Raji (cell line): ENCODE measurements around the gene ACOXL.

ENCODE experiments used
- POLR2A ChIP-seq: IDR thresholded peaks from 2 replicates; pipeline ENCODE4 v1.6.1; 2011; ENCODE audit warnings: low read depth, low read length, control low read depth; ENCODE audit not compliant: insufficient read depth

ACOXL gene

GRCh38 chr2:110958346-110959119 is 226.2 kb downstream of the ACOXL start:
- TF ChIP-seq POLR2A, result no peak

GRCh38 chr2:110959198-110959597 is 226.8 kb downstream of the ACOXL start:
- TF ChIP-seq POLR2A, result no peak

GRCh38 chr2:110960281-110960680 is 227.9 kb downstream of the ACOXL start:
- TF ChIP-seq POLR2A, result no peak

- TF ChIP-seq POLR2A, result no peak
Observed at GRCh38 chr2:110960954-110961353, 228.6 kb downstream of the ACOXL start.

GRCh38 chr2:110969696-110970095 is 237.3 kb downstream of the ACOXL start:
- no peak for TF ChIP-seq POLR2A

- TF ChIP-seq POLR2A, result no peak
Observed at GRCh38 chr2:110970201-110970600, 237.8 kb downstream of the ACOXL start.

- TF ChIP-seq POLR2A, result no peak
Observed at GRCh38 chr2:110971811-110972210, 239.4 kb downstream of the ACOXL start.

- TF ChIP-seq POLR2A, result no peak
Observed at GRCh38 chr2:110973262-110973661, 240.9 kb downstream of the ACOXL start.

GRCh38 chr2:110977403-110977802 is 245.0 kb downstream of the ACOXL start:
- TF ChIP-seq POLR2A, result no peak

GRCh38 chr2:110978148-110978547 is 245.8 kb downstream of the ACOXL start:
- no peak for TF ChIP-seq POLR2A

- TF ChIP-seq POLR2A, result no peak
Observed at GRCh38 chr2:110978756-110979470, 246.5 kb downstream of the ACOXL start.

- no peak for TF ChIP-seq POLR2A
Observed at GRCh38 chr2:110979471-110980338, 247.3 kb downstream of the ACOXL start.

GRCh38 chr2:110980339-110981062 is 248.1 kb downstream of the ACOXL start:
- no peak for TF ChIP-seq POLR2A

- no peak for TF ChIP-seq POLR2A
Observed at GRCh38 chr2:110983133-110983532, 250.8 kb downstream of the ACOXL start.

GRCh38 chr2:110984694-110985490 is 252.5 kb downstream of the ACOXL start:
- no peak for TF ChIP-seq POLR2A

- no peak for TF ChIP-seq POLR2A
Observed at GRCh38 chr2:110990440-110990839, 258.1 kb downstream of the ACOXL start.
